Measurements from ENCODE around the gene ACCS.

ACCS gene

DNA sequence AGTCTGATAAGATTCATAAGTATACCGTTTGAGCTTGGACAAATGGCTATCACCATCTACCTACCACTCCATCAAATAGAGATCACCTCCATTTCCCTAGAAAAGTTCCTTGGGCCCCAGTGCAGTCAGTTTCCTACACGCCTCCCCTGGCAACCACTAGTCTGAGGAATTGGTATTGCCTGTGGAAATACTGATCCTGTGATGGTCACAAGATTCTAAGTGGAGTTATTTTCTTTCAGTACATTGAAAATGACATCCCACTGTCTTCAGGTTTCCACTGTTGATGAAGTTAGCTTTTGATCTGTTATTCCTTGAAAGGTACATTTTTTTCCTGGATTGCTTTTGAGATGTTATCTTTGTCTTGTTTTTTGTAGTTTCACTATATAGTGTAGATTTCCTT, 22.9 kb upstream of the ACCS start:
- DNase-seq, result no peak

DNA sequence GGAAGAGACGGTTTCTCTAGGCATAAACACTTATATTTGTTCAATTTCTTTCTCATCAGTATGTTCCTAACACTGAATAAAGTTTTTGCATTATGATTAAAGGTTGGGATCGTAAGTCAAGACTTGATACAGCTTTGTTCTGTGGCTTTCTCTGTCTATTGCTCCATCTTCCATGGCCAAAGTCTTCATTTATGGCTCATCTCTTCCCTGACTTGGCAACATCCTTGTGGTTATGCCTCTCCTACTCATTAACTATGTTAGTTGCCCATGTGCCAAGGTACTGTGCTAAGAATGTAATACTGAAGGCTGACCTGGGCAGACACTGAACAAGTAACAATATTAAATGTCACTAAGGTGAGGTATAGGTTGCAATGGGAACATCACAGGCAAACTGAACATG, 19.9 kb upstream of the ACCS start:
- DNase-seq, result no peak

DNA sequence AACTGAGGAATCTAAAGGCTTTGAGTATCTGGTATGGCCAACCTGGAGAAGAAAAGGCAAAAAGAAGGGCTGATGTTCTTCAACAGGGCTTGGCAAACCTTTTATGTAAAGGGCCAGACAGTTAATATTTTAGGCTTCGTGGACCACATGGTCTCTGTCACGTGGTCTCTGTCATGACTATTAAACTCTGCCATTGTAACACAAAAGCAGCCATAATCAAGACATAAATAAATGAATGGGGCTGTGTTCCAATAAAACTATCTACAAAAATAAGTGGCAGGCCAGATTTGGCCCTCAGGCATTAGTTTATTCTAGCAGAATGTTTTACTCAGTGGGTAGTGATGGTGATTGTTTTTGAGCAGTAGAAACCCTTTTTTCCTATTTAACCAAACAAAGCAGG, 18.8 kb upstream of the ACCS start:
- no peak for DNase-seq

DNA sequence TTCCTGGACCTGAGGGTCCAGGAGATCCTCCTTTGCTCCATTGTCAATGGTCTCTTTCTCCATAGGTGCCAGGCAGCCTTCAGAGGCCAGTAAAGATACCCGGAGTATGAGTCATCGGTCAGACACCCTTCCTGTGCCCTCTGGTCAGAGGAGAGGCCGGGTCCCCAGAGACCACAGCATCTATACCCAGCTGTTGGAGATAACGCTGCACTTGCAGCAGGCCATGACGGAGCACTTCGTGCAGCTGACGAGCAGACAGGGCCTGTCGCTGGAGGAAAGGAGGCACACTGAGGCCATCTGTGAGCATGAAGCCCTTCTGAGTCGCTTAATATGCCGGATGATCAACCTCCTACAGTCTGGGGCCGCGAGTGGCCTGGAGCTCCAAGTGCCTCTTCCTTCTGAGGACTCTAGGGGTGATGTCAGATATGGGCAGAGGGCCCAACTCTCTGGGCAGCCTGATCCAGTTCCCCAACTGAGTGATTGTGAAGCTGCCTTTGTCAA, 18.1 kb upstream of the ACCS start, which contains the start of gene ACCSL:
Gene ACCSL, plus strand, starts transcription at position 51 of the 501 bp plus-strand sequence. Its CDS starts 56 bp downstream, at position 107.
- no peak for DNase-seq

DNA sequence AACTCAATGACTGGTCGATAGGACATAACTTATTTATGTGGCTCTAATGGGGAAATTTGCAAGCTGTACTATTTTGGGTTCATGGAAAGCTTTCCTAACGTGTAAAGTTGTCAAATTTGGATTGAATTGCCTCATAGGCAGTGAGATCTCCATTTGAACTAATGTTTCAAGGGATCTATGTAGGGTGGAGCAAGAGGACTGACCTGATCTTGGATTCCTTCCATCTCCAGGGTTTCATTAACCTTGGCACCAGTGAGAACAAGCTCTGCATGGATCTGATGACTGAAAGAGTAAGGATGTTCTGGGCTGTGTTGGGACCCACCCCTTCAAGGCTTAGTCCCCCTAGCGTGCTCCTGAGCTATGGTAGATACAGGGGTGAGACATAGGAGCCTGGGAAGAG, 16.2 kb upstream of the ACCS start:
- DNase-seq, result no peak

DNA sequence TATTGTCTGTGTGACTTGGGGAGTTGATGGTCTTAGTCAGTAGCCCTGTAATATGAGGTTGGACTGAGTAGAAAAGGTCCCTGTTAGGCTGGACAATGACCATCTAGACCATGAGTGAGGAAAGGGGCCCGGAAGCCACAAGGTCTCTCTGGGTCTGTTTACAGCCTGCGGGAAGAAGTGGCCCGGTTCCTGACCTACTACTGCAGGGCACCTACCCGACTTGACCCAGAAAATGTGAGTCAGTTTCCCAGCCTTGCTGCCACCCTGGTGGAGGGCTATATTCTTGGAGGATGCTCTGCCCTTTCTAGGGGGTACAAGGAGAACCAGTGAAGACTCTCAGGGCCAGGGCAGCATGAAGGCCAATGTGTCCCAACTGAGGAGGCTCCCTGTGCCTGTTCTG, 14.9 kb upstream of the ACCS start:
- DNase-seq, result no peak

DNA sequence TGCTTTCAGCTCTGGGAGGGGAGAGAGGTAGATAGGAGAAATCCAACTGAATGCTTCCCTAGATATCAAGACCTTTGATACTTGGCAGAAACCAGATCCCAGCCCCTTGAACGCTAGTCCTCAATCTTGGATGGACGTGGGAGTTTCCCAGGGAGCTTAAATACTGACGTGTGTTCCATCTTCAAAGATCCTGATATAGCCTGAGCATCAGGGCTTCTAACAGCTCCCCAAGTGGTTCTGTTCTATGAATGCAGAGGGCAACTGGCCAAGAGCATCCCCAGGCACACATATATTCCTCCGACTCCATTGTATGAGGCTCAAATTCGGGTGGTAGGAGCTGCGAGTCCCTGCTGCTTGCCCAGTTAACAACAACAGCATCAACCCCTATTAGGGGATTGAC, 8.7 kb upstream of the ACCS start:
- DNase-seq, result no peak

DNA sequence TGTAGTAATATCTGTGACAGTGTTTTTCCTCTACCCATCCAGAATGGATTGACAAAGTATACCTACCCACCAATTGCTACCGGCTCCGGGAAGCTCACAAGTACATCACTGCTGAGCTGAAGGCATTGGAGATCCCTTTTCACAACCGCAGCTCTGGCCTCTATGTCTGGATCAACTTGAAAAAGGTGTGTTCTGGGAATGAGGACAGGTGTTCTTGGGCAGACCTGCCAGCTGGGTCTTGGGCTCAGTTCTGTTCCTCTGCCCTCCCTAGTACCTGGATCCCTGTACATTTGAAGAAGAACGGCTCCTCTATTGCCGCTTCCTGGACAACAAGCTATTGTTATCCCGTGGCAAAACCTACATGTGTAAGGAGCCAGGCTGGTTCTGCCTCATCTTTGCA, 7.8 kb upstream of the ACCS start:
- DNase-seq, result no peak

DNA sequence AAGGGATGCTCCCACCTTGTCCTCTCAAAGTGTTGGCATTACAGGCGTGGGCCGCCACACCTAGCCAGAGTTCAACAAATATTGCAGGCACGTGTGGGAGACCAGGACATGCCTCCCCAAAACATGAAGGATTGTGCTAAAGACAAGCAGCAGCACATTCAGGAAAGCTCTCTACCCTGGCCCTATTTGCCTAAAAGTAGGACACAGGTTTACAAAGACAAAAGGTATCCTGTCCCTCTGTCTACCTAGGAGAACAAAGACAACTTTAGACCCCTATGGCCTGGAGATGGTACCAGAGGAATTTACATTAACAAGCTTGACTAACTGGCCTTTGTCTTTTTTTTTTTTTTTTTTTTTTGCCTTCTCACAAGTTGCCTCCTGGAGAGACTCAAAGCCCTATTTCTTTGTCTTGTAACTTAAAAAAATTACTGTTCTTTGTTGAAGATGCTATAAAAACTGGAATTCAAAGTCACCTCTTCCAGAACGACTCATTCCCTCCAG, 859 bp upstream of the ACCS start:
- no peak for DNase-seq

DNA sequence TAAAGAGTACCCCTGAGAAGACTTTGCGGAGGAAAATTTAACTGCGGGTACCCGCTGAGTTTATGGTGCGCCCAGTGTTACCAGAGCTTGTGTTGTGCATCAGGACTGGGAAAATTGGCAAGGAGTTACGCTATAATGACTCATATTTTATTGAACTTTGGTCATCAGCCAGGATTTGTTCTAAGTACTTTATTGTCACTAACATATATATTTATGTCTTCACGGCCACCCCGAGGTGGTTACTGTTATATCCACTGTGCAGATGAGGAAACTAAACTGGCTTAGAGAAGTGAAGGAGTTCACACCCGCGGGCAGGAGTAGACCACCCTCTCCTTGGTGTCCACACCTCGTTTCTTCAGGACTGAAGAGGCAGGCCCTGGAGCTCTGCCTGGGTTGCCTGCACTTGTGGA, 667 bp downstream of the ACCS start:
- DNase-seq, result no peak

DNA sequence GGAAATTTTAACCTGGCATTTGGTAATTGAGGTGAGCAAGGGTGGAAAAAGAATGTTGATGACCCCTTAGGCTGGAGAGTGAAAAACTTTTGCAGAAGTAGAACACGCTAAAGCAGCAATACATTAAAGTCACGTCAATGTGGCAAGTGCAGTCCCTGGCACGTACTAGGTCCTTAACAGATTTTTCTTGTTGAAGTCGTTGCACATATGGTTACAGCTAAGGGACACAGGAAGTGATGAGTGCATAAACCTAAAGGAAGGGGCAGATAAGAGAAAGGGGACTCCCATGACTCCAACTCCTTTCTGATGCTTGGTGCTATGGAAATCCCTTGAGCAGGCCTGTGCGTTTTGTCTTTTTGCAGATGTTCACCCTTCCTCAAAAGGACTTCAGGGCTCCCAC, 1.2 kb downstream of the ACCS start:
- no peak for DNase-seq

DNA sequence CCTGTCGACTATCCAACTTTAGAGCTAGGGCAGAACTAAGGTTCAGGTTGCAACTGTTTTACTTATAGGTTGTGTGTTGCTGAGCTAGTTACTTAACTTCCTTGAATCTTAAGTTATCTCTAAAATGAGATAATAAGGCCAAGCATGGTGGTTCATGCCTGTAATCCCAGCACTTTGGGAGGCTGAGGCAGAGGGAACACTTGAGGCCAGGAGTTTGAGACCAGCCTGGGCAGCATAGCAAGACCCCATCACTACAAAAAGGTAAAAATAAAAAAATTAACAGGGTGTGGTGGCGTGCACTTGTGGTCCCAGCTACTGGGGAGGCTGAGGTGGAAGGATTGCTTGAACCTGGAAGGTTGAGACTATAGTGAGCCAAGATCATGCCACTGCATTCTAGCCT, 2.1 kb downstream of the ACCS start:
- no peak for DNase-seq

DNA sequence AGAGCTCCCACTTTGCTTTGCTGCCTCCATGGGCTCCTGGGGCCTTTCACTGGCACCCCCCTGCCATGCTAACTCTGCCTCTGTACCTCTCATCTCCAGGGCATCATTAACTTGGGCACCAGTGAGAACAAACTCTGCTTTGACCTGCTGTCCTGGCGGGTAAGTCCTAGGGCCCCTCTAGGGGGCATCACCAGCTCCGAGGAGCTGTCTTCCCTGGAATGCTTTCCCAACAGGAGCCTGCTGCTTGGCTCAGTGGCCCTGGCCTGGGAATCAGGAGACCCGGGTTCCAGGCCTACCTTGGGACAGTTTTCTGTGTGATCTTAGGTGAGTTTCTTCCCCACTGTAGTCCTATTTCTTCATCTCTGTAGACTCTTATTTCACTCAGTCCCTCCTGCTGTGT, 5.1 kb downstream of the ACCS start:
- no peak for DNase-seq

DNA sequence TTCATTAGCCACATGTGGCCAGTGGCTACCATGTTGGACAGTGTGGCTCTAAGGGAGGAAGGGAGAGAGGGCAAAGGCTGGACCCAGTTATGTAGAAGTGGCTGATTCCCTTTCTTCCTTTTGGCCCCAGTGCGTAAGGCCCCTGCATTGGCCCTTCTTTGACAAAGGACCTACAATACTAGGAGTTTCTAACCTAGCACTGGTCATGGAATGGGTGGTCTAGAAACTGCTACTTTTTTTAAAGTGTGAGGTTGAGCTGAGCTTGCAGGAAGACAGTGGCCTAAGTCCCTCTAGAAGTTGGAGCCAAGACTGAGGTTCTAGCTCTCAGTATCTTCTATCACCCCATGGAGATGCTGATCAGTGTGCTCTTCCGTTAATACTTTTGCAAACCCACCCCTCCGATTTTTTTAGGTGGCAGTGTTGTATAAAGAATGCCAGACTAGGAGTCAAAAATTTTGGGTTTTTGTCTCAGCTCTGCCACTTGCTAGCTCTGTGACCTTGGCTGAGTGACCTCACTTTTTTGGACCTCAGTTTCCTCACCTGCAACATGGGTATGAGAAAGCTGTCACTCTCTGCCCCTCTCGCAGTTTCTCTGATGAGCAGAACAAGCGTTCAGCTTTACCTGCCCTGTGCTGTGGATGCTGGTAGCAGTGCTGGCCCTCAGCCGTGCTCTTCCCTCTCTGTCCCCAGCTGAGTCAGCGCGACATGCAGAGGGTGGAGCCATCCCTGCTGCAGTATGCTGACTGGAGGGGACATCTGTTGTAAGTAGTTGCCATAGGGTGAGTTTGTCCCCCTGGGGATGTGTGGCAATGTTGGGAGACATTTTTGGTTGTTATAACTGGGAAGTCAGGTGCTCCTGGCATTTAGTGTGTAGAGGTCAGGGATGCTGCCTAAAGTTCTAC, 6.9 kb downstream of the ACCS start:
- no peak for DNase-seq

DNA sequence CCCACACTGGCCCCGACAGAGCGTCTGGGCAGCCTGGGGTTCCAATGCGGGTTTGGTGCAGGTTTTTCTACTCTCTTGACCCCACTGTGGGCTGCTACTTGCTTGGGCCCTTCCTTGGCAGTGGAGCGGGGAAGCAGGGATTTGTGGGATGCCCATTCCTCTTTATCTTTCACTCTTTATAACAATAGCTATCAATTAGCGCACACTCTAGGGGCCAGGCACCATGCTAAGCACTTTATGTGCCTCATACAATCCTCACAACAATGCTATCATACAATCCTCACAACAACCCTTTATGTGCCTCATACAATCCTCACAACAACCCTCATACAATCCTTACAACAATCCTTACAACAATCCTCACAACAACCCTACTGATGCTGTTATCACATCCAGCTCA, 12.7 kb downstream of the ACCS start:
- DNase-seq, result no peak

DNA sequence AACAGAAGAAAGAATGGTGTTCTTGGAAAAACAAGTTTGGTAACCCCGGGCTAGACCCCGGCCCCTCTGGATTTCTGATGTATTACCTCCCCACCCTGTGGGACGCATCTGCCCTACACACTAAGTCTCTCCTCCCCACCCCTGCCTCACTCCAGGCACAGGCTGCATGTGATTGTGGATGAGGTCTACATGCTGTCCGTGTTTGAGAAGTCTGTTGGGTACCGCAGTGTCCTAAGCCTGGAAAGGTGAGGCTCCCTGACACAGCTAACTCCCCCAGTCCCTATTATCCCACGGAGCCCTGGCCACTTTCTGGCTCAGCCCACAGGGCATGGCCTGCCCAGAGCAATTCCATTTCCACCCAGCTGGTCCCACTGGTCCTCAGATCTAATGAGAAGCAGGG, 13.3 kb downstream of the ACCS start:
- no peak for DNase-seq

DNA sequence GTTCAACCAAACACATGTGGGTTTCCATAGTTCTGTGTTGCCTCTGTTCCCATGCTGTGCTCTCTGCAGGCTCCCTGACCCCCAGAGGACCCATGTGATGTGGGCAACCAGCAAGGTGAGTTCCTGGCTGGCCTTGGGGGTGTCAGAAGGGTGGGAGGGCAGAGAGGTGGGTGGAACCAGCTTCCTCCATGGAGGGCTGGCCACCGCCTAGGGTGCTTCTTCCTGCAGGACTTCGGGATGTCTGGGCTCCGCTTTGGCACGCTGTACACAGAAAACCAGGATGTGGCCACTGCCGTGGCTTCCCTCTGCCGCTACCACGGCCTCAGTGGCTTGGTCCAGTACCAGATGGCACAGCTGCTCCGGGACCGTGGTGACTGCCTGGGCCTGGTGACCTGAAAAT, 14.9 kb downstream of the ACCS start:
- no peak for DNase-seq

DNA sequence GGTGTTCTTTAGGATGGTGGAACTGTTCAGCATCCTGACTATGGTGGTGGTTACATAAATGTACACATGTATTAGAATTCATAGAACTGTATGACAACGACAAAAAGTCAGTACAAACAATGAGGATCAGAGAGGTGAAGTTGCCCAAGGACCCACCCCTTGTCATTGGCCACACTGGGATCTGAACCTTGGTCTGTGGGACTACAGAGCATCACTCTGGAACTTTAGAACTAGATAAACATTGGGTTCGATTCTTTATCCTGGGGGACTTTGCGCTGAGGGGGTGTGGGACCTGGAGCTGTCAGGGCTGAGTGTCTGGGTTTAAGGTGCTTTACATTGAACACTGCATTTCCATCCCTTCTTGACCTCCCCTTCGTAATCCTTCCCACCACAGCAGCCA, 16.6 kb downstream of the ACCS start:
- no peak for DNase-seq

DNA sequence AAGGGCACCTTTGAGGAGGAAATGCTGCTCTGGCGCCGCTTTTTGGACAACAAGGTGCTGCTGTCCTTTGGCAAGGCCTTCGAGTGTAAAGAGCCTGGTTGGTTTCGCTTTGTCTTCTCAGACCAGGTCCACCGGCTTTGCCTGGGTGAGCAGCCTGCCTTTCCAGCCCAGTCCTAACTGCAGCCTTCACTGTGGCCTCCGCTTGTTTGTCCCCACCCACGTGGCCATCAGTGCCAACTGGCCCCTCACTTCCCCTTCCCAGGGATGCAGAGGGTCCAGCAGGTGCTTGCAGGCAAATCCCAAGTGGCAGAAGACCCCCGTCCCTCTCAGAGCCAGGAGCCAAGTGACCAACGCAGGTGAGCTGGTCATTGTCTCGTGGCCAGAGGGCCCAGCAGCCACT, 17.4 kb downstream of the ACCS start:
- no peak for DNase-seq

DNA sequence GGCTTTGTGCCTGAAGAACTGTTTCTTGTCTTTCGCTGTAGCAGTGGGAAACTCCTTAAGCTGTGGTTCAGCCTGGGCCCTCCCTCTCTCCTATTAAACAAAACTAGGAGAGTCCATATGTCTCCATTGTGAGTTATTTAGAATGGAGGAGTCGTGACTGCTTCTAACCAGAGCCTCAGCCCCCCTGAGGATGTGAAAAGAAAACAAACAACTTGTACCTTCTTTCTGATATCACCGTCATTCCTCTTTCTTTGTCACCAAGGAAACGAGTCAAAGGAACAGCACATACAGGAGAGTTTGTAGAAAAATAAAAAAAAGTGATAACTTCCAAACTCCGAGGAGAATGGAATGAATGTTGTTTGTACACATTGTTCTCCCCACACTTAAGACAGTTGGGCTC, 17.8 kb downstream of the ACCS start:
- no peak for DNase-seq

DNA sequence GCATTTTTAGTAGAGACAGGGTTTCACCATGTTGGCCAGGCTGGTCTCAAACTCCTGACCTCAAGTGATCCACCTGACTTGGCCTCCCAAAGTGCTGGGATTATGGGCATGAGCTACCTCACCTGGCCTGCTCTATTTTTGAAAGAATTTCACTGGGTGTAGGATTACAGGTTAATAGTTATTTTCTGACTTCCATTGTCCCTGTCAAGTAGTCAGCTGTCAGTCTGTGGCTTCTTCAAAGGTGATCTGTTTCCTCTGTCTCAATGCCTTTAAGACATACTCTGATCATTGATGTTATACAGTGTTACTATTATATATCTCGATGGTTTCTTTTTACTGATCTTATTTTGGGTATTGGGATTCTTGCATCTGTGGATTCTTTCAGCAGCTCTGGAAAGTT, 19.3 kb downstream of the ACCS start:
- DNase-seq, result no peak

DNA sequence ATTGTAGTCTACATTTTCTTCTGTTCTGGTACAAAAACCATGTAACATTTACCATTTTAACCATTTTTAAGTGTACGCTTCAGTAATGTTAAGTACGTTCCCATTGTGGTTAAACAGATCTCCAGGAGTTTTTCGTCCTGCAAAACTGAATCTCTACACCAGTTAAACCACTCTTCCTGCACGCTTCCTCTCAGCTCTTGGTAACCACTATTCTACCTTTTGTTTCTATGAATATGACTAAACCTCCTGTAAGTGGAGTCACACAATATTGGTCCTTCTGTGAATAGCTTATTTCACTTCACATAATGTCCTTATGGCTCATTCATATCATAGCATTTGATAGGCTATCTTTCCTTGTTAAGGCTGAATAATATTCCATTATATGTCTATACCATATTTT, 22.3 kb downstream of the ACCS start:
- no peak for DNase-seq

DNA sequence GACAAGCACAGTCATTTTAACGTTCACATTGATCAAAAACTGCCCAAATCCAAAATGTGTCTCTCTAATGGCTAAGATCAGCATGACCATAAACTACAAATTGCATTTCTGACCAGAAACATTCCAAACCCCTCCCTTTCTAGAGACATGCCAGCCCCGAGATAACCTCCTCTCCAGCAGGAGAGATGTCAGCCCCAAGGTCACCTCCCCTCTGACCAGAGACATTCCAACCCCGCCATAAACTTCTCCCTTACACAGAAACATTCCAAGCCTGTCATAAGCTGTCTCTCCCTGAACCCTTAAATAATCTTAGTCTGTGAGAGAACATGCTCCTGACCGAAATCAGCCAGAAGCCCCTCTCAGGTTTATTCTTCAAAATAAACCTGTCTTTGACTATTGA, 22.8 kb downstream of the ACCS start:
- no peak for DNase-seq

DNA sequence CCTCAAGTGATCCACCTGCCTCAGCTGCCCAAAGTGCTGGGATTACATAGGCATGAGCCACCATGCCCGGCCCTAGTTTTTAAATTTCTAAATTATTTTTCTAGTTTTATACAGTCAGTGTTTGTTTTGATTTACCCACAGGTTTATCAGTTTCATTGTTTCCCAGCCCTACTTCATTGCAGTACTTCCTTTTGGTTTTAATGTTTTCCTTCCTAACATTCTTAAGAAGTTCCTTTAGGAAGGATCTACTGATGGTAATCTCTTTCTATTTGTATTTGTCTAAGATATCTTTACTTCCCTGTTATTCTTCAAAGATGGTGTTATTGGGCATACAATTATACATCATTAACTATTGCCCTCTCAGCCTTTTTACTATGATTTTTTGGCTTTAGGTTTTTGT, 24.5 kb downstream of the ACCS start:
- DNase-seq, result no peak

Data from stimulated activated CD4-positive, alpha-beta T cell treated with anti-CD3 and anti-CD28 coated beads, Interleukin-2, amount 100 ng/mL, for 24 hours (primary cell).